SKM-1 (cell line): ENCODE data around the gene TSPAN18.

ENCODE experiments used
- DNase-seq: peaks from one replicate; lab custom pipeline; 2025; ENCODE audit not compliant: unreplicated experiment; lab: John Stamatoyannopoulos, UW

Gene TSPAN18

DNA sequence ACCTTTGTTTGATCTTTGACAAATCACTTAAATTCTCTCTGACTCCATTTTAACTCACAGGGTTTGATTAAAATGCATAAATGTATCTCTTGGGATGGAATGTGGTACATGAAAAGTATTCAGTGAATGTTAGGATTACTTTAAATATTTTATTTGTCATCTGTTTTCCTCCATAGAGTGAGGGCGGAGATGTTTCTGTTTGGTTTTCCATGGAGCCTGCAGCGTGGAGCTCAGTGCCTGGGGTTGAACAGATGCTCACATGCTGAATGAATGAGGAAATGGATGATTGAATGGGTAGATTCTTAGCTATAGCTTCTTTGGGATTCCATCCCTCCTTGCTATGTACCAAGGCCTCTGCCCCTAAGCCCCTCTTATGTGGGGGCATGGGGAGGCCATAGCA, 10.0 kb downstream of the TSPAN18 start:
- no peak for DNase-seq

- DNase-seq = peak; percentile 69
Observed at GRCh38 chr11:44737245-44738085, 10.7 kb downstream of the TSPAN18 start.

DNA sequence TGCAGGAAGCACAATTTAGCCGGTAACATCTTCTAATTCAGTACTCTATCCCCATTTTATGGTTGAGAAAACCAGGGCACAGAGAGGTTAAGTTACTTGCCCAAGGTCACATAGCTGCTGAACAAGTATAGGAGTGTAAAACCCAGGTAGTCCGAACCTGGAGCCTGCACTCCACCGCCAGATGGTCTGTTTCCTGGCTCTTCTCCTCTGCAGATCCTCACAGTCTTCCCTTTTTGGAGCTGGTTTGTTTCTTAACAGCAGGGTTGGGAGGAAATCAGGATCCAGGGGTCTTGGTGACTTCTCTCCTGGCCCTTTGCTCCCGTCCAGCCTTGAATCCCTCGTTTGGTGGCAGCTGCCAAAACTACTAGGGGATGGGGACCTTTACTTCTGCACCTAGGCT, 12.0 kb downstream of the TSPAN18 start:
- DNase-seq = no peak

GRCh38 chr11:44740967-44741366, 14.2 kb downstream of the TSPAN18 start:
- no peak for DNase-seq

DNA sequence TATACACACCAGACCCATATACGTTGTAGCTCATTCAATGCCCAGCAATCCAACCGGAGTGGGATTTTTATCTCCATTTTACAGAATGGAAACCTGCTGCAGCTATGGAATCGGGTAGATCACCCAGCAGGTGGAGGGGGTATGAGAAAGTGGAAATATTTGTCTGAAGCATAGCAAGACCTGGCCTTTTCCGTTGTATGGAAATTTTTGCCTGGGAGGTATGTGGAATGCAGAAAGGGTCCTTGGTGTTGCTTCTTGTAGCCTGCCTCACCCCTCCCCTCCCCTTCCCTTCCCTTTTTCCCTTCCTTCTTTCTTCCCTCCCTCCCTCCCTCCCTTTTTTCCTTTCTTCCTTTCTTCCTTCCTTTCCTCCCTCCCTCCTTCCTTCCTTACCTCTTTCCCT, 15.2 kb downstream of the TSPAN18 start:
- no peak for DNase-seq

DNA sequence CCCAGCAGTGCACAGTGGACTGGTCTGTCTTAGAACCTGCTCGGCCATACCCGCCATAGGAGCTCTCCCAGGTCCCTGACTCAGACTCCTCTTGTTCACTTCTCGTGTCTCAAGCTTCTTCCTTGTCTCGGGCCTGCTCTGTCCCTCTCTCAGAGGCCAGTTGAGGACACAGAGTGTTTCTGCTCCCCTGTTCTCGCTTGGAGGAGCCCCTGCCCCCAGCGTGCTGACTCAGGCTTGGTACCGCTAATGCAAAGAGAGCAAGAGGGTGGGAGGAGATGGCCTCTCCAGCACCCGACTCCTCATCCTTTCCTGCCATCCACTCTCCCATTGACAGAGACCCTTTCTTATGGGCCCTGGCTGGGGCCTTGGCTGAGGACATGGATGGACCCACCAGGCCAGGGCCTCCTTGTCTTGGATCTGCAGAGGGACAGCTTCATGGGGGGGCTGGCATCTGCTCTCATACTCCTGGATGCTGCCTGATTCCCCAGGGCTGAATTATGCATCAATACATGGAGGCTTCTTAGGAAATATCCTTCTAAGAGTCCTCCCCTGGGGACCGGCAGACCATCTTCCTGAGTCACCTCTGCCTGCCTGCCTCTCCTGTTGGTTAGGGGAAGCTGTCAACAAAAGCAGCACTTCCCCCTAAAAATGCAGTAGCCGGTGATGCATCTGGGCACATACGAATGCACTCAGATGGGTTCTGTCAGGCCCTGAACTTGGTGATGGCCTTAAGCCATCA, 15.9 kb downstream of the TSPAN18 start:
- DNase-seq = no peak

DNA sequence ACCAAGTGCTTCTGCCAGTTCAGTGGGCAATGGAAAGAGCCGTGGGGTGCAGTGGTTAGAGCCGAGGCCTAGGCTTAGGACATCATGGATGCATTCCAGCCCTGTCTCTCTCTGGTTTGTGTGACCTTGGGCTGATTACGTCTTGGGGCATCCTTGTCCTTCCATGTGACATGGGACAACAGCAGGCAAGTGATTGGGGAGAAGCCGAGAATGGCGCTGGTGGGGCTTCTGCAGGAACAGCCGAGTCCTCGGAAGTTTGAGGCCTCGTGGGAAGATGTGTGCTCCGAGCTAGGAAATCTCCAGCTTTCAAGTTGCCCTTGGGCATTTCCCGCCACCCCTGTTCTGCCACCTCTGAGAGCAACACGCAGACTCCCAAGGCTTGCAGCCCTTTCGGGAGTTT, 16.6 kb downstream of the TSPAN18 start:
- DNase-seq = no peak

- no peak for DNase-seq
Observed at GRCh38 chr11:44743959-44744557, 17.3 kb downstream of the TSPAN18 start.

DNA sequence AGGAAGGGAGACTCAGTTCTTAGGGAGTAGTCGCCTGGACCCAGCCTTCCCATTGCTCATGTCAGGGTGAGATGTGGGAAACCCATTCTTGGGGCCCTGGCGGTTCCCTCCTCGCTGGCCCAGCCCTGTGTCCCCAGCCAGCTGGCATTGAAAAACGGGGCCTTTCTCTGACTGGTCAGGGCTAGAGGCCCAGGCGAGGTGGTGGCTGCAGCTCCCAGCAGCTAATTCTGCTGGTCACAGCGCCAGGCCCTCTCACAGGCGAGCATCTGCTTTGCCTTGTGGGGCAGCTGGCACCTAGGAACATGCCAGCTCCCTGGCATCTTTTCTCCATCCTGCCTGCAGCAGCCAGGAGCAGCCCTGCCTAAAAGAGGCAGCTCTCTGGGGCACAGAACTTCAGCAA, 20.1 kb downstream of the TSPAN18 start:
- DNase-seq = no peak

DNA sequence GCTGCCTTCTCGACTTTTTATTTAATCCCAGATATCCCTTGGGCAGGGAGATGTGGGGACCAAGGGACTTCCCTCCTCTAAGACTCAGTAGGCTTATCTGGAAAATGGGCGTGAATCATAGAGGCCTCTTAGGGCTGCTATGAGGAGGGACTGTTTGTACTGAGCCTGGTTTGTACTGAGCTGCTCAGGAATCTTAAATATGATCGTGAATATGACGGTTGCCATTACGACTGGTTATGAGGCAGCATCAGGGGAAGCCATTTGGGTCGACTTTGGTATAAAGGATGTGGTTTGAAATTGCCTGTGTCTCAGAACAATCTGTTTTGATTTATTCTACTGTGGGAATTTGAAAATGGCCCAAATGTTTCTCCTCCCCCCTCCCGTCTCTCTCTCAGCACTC, 20.6 kb downstream of the TSPAN18 start:
- no peak for DNase-seq

DNA sequence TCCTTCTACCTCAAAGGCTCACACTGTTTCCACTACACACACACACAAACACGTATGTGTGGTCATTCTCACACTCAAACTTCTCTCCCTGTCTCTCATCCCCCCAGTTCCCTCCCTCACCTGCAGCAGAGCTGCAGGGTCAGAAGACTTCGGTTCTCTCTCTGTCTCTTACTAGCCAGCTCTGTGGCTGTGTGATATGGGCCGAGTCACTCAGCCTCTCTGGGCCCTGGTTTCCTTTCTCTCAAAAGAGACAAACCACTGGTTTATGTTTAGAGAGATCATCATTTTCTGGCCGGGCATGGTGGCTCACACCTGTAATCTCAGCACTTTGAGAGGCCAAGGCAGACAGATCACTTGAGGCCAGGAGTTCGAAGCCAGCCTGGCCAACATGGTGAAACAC, 21.1 kb downstream of the TSPAN18 start:
- no peak for DNase-seq

- no peak for DNase-seq
Observed at GRCh38 chr11:44748606-44749005, 21.8 kb downstream of the TSPAN18 start.

DNA sequence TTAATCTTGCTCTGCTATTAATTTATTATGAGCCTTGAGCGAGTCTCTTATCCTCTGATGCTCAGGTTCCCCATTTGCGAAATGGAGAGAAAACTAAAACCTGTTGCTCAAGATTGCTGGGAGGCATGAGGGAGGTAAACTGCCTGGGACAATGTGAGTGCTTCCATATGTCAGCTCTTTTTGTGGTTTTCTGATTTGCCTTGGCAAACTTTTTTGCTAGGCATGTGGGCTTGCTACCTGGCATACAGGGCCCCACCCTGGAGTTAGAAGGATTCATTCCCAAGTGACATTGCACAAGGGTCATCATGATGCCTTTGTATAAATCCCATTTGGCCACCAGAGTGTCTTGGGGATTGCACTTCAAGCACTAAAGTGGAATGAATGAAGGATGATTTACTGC, 22.4 kb downstream of the TSPAN18 start:
- DNase-seq = no peak

DNA sequence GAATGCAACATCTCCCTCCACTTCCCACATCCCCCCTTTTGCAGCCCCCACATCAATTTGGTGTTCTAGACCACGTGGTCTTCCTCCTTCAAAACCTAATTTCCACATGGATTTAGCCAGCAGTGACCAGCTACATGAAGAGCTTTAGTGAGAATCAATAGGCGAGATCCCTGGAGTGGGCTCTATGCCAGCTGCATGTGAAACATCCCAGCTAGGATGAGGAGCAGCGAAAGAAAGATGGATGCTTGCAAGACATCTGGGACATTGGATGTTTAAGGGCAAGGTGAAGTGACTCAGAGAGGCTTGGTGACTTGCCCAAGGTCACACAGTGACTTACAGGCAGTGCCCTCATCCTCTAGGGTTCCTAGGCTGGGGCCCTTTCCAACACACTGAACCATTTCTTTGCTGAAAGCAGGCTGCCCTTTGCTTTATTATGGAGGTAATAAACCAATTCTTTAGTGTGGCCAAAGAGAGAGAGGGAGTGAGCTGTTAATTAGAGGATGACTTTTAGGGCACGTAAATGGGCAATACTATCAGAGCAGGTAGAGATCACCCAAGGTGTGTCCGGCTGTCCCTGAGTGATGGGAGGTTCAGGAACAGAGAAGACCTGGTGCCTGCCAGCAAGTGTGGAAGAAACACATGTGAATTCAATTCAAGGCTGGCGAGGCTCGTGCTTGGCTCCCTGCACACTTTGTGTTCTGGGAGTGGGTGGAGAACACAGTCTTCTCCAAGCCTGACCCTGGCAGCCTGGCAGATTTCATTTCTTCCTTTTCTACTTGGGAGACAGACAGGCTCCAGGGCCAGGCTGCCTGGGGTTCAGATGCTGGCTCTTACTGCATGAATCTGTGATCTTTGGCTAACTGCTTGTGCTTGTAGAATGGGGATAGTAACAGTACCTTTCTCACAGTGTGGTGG, 24.0 kb downstream of the TSPAN18 start:
- no peak for DNase-seq

GRCh38 chr11:44752300-44752699, 25.5 kb downstream of the TSPAN18 start:
- DNase-seq = no peak

- DNase-seq = no peak
Observed at GRCh38 chr11:44752713-44753112, 26.0 kb downstream of the TSPAN18 start.

GRCh38 chr11:44753961-44754645, 27.3 kb downstream of the TSPAN18 start:
- no peak for DNase-seq

GRCh38 chr11:44754876-44755555, 28.3 kb downstream of the TSPAN18 start:
- DNase-seq = no peak

GRCh38 chr11:44755556-44756523, 29.1 kb downstream of the TSPAN18 start:
- DNase-seq = no peak
